ENCODE measurements around the gene TAF1A. TPM values are rescaled to one million over a fixed set of nuclear protein-coding genes. Genes with fewer than 3 reads are reported as not detected.

TAF1A gene
- polyA plus RNA-seq, 1 donor, result 12.2 TPM

GRCh38 chr1:222540598-222540995 lies 49.1 kb downstream of the TAF1A start:
- Histone ChIP-seq H3K27me3 (ENCODE audit: control insufficient read depth, insufficient read depth, low read length) (peaks cover 5% of the 10 kb centered on the region), H3K9me3 (ENCODE audit: control insufficient read depth, low read depth, low read length) (no peaks in the 10 kb centered on the region), H3K4me3 (ENCODE audit: low read length) (no peak overlapping the region), H3K27ac (ENCODE audit: low read length) (no peak overlapping the region), H3K36me3 (ENCODE audit: control insufficient read depth, insufficient read depth, low read length) (no peaks in the 10 kb centered on the region), H3K4me1 (ENCODE audit: control insufficient read depth, insufficient read depth, low read length) (no peaks in the 10 kb centered on the region)
- no peak for DNase-seq
- no CpG with 5 or more reads among the region's 2 CpGs for WGBS (ENCODE audit: insufficient coverage, low lambda C conversion rate)

- no peaks in the 10 kb centered on the region for H3K9me3 ChIP-seq (ENCODE audit: control insufficient read depth, low read depth, low read length)
- peaks cover 5% of the 10 kb centered on the region for H3K27me3 ChIP-seq (ENCODE audit: control insufficient read depth, insufficient read depth, low read length)
- no peak for DNase-seq
- no peak overlapping the region for H3K4me3 ChIP-seq (ENCODE audit: low read length)
- H3K4me1 ChIP-seq (ENCODE audit: control insufficient read depth, insufficient read depth, low read length), result no peaks in the 10 kb centered on the region
- H3K27ac ChIP-seq (ENCODE audit: low read length), result no peak overlapping the region
- 70% methylated on average over 2 of the region's 16 CpGs for WGBS (ENCODE audit: insufficient coverage, low lambda C conversion rate)
- no peaks in the 10 kb centered on the region for H3K36me3 ChIP-seq (ENCODE audit: control insufficient read depth, insufficient read depth, low read length)
Measured at GRCh38 chr1:222539951-222540597, 49.7 kb downstream of the TAF1A start.

- H3K4me3 ChIP-seq (ENCODE audit: low read length), result no peak overlapping the region
- no peak overlapping the region for H3K27ac ChIP-seq (ENCODE audit: low read length)
- no peaks in the 10 kb centered on the region for H3K4me1 ChIP-seq (ENCODE audit: control insufficient read depth, insufficient read depth, low read length)
- H3K9me3 ChIP-seq (ENCODE audit: control insufficient read depth, low read depth, low read length), result no peaks in the 10 kb centered on the region
- no peaks in the 10 kb centered on the region for H3K27me3 ChIP-seq (ENCODE audit: control insufficient read depth, insufficient read depth, low read length)
- no peaks in the 10 kb centered on the region for H3K36me3 ChIP-seq (ENCODE audit: control insufficient read depth, insufficient read depth, low read length)
- WGBS (ENCODE audit: insufficient coverage, low lambda C conversion rate), result 83% methylated on average over 3 of the region's 5 CpGs
- no peak for DNase-seq
Measured at GRCh38 chr1:222535455-222535854, 54.3 kb downstream of the TAF1A start.

- H3K4me3 ChIP-seq (ENCODE audit: low read length), result no peak overlapping the region
- no peak overlapping the region for H3K27ac ChIP-seq (ENCODE audit: low read length)
- no peaks in the 10 kb centered on the region for H3K36me3 ChIP-seq (ENCODE audit: control insufficient read depth, insufficient read depth, low read length)
- no peaks in the 10 kb centered on the region for H3K4me1 ChIP-seq (ENCODE audit: control insufficient read depth, insufficient read depth, low read length)
- no peak for DNase-seq
- 88% methylated on average over 4 of the region's 6 CpGs for WGBS (ENCODE audit: insufficient coverage, low lambda C conversion rate)
- H3K27me3 ChIP-seq (ENCODE audit: control insufficient read depth, insufficient read depth, low read length), result no peaks in the 10 kb centered on the region
- H3K9me3 ChIP-seq (ENCODE audit: control insufficient read depth, low read depth, low read length), result no peaks in the 10 kb centered on the region
Measured at GRCh38 chr1:222530852-222531251, 58.9 kb downstream of the TAF1A start.

- Histone ChIP-seq H3K4me1 (ENCODE audit: control insufficient read depth, insufficient read depth, low read length) (no peaks in the 10 kb centered on the region), H3K27me3 (ENCODE audit: control insufficient read depth, insufficient read depth, low read length) (no peaks in the 10 kb centered on the region), H3K27ac (ENCODE audit: low read length) (no peak overlapping the region), H3K36me3 (ENCODE audit: control insufficient read depth, insufficient read depth, low read length) (no peaks in the 10 kb centered on the region), H3K9me3 (ENCODE audit: control insufficient read depth, low read depth, low read length) (no peaks in the 10 kb centered on the region), H3K4me3 (ENCODE audit: low read length) (no peak overlapping the region)
- no peak for DNase-seq
- 100% methylated on average over 1 of the region's 3 CpGs for WGBS (ENCODE audit: insufficient coverage, low lambda C conversion rate)
Measured at GRCh38 chr1:222529916-222530315, 59.8 kb downstream of the TAF1A start.

- H3K27ac ChIP-seq (ENCODE audit: low read length), result no peak overlapping the region
- WGBS (ENCODE audit: insufficient coverage, low lambda C conversion rate), result no CpG with 5 or more reads among the region's 3 CpGs
Measured at GRCh38 chr1:222529181-222529580, 60.6 kb downstream of the TAF1A start.

GRCh38 chr1:222525951-222526350 lies 63.8 kb downstream of the TAF1A start:
- H3K9me3 ChIP-seq (ENCODE audit: control insufficient read depth, low read depth, low read length), result peaks cover 4% of the 10 kb centered on the region
- peaks cover under 1% of the 10 kb centered on the region for H3K4me1 ChIP-seq (ENCODE audit: control insufficient read depth, insufficient read depth, low read length)
- DNase-seq, result no peak
- no CpG with 5 or more reads among the region's 2 CpGs for WGBS (ENCODE audit: insufficient coverage, low lambda C conversion rate)
- H3K36me3 ChIP-seq (ENCODE audit: control insufficient read depth, insufficient read depth, low read length), result no peaks in the 10 kb centered on the region
- H3K27me3 ChIP-seq (ENCODE audit: control insufficient read depth, insufficient read depth, low read length), result no peaks in the 10 kb centered on the region
- H3K4me3 ChIP-seq (ENCODE audit: low read length), result no peak overlapping the region
- no peak overlapping the region for H3K27ac ChIP-seq (ENCODE audit: low read length)

More at GRCh38 chr1:222529181-222529580, 60.6 kb downstream of the TAF1A start:
- H3K4me3 ChIP-seq (ENCODE audit: low read length), result no peak overlapping the region
- no peak for DNase-seq
- H3K9me3 ChIP-seq (ENCODE audit: control insufficient read depth, low read depth, low read length), result no peaks in the 10 kb centered on the region
- H3K36me3 ChIP-seq (ENCODE audit: control insufficient read depth, insufficient read depth, low read length), result no peaks in the 10 kb centered on the region
- no peaks in the 10 kb centered on the region for H3K27me3 ChIP-seq (ENCODE audit: control insufficient read depth, insufficient read depth, low read length)
- no peaks in the 10 kb centered on the region for H3K4me1 ChIP-seq (ENCODE audit: control insufficient read depth, insufficient read depth, low read length)

GRCh38 chr1:222523852-222524251 lies 65.9 kb downstream of the TAF1A start:
- WGBS (ENCODE audit: insufficient coverage, low lambda C conversion rate), result no CpG with 5 or more reads among the region's 3 CpGs
- H3K27me3 ChIP-seq (ENCODE audit: control insufficient read depth, insufficient read depth, low read length), result no peaks in the 10 kb centered on the region
- no peak overlapping the region for H3K27ac ChIP-seq (ENCODE audit: low read length)
- no peaks in the 10 kb centered on the region for H3K36me3 ChIP-seq (ENCODE audit: control insufficient read depth, insufficient read depth, low read length)
- H3K4me3 ChIP-seq (ENCODE audit: low read length), result no peak overlapping the region
- H3K9me3 ChIP-seq (ENCODE audit: control insufficient read depth, low read depth, low read length), result peaks cover 4% of the 10 kb centered on the region
- peaks cover 4% of the 10 kb centered on the region for H3K4me1 ChIP-seq (ENCODE audit: control insufficient read depth, insufficient read depth, low read length)
- DNase-seq, result no peak

GRCh38 chr1:222522105-222522915 lies 67.4 kb downstream of the TAF1A start:
- no peak for DNase-seq
- peaks cover 4% of the 10 kb centered on the region for H3K9me3 ChIP-seq (ENCODE audit: control insufficient read depth, low read depth, low read length)
- WGBS (ENCODE audit: insufficient coverage, low lambda C conversion rate), result no CpG with 5 or more reads among the region's 8 CpGs
- H3K27ac ChIP-seq (ENCODE audit: low read length), result peak overlapping the region; percentile 9
- peaks cover 4% of the 10 kb centered on the region for H3K4me1 ChIP-seq (ENCODE audit: control insufficient read depth, insufficient read depth, low read length)
- H3K27me3 ChIP-seq (ENCODE audit: control insufficient read depth, insufficient read depth, low read length), result no peaks in the 10 kb centered on the region
- no peaks in the 10 kb centered on the region for H3K36me3 ChIP-seq (ENCODE audit: control insufficient read depth, insufficient read depth, low read length)
- no peak overlapping the region for H3K4me3 ChIP-seq (ENCODE audit: low read length)

GRCh38 chr1:222521299-222522104 lies 68.2 kb downstream of the TAF1A start:
- DNase-seq, result peak; percentile 48 to 80
- peak overlapping the region; percentile 9 for H3K27ac ChIP-seq (ENCODE audit: low read length)
- H3K4me3 ChIP-seq (ENCODE audit: low read length), result no peak overlapping the region
- H3K27me3 ChIP-seq (ENCODE audit: control insufficient read depth, insufficient read depth, low read length), result no peaks in the 10 kb centered on the region
- H3K36me3 ChIP-seq (ENCODE audit: control insufficient read depth, insufficient read depth, low read length), result no peaks in the 10 kb centered on the region
- peaks cover 4% of the 10 kb centered on the region for H3K4me1 ChIP-seq (ENCODE audit: control insufficient read depth, insufficient read depth, low read length)
- WGBS (ENCODE audit: insufficient coverage, low lambda C conversion rate), result no CpG with 5 or more reads among the region's 7 CpGs
- peaks cover 4% of the 10 kb centered on the region for H3K9me3 ChIP-seq (ENCODE audit: control insufficient read depth, low read depth, low read length)

All from large intestine (tissue), 3 donors.